ENCODE results near the gene CPXM1. TPM values are rescaled to one million over a fixed set of nuclear protein-coding genes. Genes with fewer than 3 reads are reported as not detected.

Gene CPXM1
- total RNA-seq, 4 donors from 2014 or later = 1.9 to 7.1 (median 2.3) TPM; not detected in 1

DNA sequence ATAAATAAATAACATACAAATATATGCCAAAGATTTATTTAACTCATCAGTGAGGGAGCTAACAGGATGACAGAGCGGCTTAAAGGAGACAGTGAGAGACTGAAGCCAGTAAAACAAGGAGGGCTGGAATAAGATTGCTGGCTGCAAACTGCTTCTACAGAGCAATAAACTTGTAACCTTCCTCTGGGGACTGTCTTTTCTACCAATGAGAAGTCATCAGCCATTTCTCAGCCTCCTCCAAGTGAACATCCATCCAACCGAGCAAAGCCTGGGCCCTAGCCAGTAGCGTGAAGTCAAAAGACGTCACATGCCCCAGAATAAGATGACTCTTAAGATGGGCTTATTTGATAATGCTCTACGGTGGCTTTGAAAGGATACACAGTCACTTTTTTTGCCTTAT, 42.5 kb downstream of the CPXM1 start:
- no peak overlapping the region for H3K4me3 ChIP-seq
- 67 to 81% methylated on average over 5 of the region's 5 CpGs for WGBS, 2 donors (ENCODE audit: low coverage in 1 of 2)
- TF ChIP-seq EP300 (IDR thresholded peaks at IDR 0.05) = no peak
- no peak for TF ChIP-seq POLR2A (IDR thresholded peaks at IDR 0.05)
- TF ChIP-seq POLR2AphosphoS5 (IDR thresholded peaks at IDR 0.05) = no peak
- TF ChIP-seq, protein P1, sequence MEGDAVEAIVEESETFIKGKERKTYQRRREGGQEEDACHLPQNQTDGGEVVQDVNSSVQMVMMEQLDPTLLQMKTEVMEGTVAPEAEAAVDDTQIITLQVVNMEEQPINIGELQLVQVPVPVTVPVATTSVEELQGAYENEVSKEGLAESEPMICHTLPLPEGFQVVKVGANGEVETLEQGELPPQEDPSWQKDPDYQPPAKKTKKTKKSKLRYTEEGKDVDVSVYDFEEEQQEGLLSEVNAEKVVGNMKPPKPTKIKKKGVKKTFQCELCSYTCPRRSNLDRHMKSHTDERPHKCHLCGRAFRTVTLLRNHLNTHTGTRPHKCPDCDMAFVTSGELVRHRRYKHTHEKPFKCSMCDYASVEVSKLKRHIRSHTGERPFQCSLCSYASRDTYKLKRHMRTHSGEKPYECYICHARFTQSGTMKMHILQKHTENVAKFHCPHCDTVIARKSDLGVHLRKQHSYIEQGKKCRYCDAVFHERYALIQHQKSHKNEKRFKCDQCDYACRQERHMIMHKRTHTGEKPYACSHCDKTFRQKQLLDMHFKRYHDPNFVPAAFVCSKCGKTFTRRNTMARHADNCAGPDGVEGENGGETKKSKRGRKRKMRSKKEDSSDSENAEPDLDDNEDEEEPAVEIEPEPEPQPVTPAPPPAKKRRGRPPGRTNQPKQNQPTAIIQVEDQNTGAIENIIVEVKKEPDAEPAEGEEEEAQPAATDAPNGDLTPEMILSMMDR (IDR thresholded peaks at IDR 0.05) = no peak
- H3K27me3 ChIP-seq = peaks cover 97% of the 10 kb centered on the region
- H3K9me3 ChIP-seq = no peaks in the 10 kb centered on the region
- H3K36me3 ChIP-seq = peaks cover 0 to 7% of the 10 kb centered on the region in 2 donors
- no peak for ATAC-seq
- H3K27ac ChIP-seq = no peak overlapping the region
- peaks cover 0 to 7% (median 3%) of the 10 kb centered on the region in 3 donors for H3K4me1 ChIP-seq

DNA sequence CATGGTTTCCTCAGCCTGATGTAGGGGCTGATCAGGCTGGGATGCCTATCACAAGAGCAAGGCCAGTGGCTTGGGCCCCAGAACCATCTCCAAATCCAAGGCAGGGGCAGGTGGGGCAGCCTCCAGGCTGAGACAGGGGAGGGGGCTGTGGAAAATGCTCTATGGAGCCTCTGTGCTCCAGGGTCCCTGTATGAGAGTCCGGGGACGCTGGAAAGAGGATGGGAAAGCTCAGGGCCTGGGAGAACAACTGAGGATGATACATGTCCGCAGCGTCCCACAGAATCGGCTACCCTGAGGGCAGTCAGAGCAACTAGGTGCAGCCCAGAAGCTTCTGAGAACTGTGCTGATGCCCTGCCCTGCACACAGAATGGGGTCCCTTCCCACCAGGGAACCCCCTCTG, 43.4 kb downstream of the CPXM1 start:
- Histone ChIP-seq H3K9me3 (no peaks in the 10 kb centered on the region), H3K4me1 (peaks cover 0 to 17% (median 9%) of the 10 kb centered on the region in 3 donors), H3K27me3 (peaks cover 97% of the 10 kb centered on the region), H3K27ac (no peak overlapping the region), H3K36me3 (peaks cover 0 to 7% of the 10 kb centered on the region in 2 donors), H3K4me3 (no peak overlapping the region)
- ATAC-seq = no peak
- 100% methylated on average over 1 of the region's 5 CpGs; no CpG with 5 or more reads in 1 of the 2 donors for WGBS, 2 donors (ENCODE audit: low coverage in 1 of 2)
- no peak for TF ChIP-seq EP300 (IDR thresholded peaks at IDR 0.05)
- TF ChIP-seq, protein P1 (IDR thresholded peaks at IDR 0.05) = no peak
- no peak for TF ChIP-seq POLR2A (IDR thresholded peaks at IDR 0.05)
- TF ChIP-seq POLR2AphosphoS5 (IDR thresholded peaks at IDR 0.05) = no peak

DNA sequence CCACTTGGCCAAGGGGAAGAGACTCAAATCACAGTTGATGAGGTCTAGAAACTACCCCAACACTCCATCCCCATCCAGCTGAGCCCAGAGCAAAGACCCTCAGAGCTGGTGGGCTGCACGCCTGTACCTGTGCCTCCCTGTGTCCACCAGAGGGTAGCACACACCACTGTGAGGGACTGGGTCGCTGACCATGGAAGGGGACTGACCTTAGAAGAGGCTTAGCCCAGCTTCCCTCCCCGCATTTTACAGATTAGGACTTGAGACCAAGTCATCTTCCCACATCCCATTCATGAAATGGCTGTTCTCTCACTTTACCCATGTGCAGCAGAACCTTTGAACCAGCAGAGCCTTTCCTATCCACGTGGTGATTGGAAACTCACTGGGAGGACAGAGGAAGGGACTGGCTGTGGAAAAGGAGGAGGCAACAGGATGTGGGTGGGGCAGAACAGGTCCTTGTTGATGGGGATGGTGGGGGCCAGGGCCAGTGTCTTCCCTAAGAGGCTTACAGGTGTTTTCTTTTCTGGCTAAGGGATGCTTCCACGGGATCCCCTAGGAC, 44.3 kb downstream of the CPXM1 start:
- peaks cover 0 to 25% (median 14%) of the 10 kb centered on the region in 3 donors for H3K4me1 ChIP-seq
- no peak for ATAC-seq
- H3K27ac ChIP-seq = no peak overlapping the region
- H3K36me3 ChIP-seq = peaks cover 0 to 7% of the 10 kb centered on the region in 2 donors
- no peak for TF ChIP-seq EP300 (IDR thresholded peaks at IDR 0.05)
- TF ChIP-seq, protein P1 (IDR thresholded peaks at IDR 0.05) = peak in 1 of 4 experiments; percentile 32
- peaks cover 97% of the 10 kb centered on the region for H3K27me3 ChIP-seq
- no peak overlapping the region for H3K4me3 ChIP-seq
- H3K9me3 ChIP-seq = no peaks in the 10 kb centered on the region
- 38% methylated on average over 3 of the region's 5 CpGs; no CpG with 5 or more reads in 1 of the 2 donors for WGBS, 2 donors (ENCODE audit: low coverage in 1 of 2)

DNA sequence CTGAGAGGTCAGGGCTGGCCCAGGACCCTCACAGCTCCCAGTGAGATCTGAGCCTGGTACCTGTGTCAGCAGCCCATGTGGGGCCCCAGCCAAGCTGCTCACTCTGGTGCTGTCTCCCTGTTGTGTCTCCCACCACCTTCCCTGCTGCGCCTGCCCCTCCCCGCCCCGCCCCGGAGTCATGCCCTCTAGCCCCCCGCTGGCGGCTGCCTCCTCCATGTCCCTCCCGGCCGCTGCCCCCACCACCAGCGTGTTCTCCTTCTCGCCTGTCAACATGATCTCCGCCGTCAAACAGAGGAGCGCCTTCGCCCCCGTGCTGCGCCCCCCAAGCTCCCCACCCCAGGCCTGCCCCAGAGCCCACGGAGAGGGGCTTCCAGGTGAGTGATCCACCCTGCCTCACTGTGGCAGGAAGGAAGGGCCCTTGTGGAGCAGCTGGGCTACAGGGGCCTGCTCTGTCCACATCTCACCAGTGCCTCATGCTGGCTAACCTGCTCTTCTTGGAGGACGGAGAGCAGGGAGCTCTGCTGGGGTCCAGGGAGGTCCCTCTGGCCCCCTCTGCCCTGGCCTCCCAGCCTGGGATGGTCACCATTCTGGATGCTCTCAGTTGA, 44.9 kb downstream of the CPXM1 start:
- no peak for ATAC-seq
- WGBS, 2 donors (ENCODE audit: low coverage in 1 of 2) = 63% methylated on average over 8 of the region's 18 CpGs; no CpG with 5 or more reads in 1 of the 2 donors

More for the DNA sequence above, 44.9 kb downstream of the CPXM1 start:
- Histone ChIP-seq H3K27me3 (peaks cover 97% of the 10 kb centered on the region), H3K4me1 (peaks cover 0 to 31% (median 14%) of the 10 kb centered on the region in 3 donors), H3K9me3 (no peaks in the 10 kb centered on the region), H3K4me3 (no peak overlapping the region), H3K36me3 (peaks cover 0 to 7% of the 10 kb centered on the region in 2 donors), H3K27ac (no peak overlapping the region)
- TF ChIP-seq EP300 (IDR thresholded peaks at IDR 0.05) = no peak
- TF ChIP-seq, protein P1 (IDR thresholded peaks at IDR 0.05) = no peak
- no peak for TF ChIP-seq POLR2AphosphoS5 (IDR thresholded peaks at IDR 0.05)
- TF ChIP-seq POLR2A (IDR thresholded peaks at IDR 0.05) = no peak
